ENCODE measurements around the gene GRIK2. TPM values are rescaled to one million over a fixed set of nuclear protein-coding genes. Genes with fewer than 3 reads are reported as not detected.

The GRIK2 gene
- total and polyA plus RNA-seq, 2 of the 4 experiments (the other 2 are of a cell fraction): 8.2 to 15.2 TPM

DNA sequence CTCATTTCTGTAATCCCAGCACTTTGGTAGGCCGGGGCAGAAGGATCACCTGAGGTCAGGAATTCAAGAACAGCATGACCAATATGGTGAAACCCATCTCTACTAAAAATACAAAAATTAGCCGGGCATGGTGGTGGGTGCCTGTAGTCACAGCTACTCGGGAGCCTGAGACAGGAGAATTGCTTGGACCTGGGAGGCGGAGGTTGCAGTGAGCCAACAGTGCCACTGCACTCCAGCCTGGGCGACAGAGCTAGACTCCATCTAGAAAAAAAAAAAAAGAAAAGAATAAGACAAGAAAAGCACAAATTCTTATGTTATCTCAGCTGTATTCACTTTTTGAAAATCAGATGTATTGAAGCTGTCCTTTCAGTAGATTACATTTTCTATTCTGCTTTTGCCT is 289.4 kb downstream of the GRIK2 start:
- Histone ChIP-seq H3K79me1 (ENCODE audit: low read depth in 1 of 2, low read length in 2 of 2) (no peaks in the 10 kb centered on the region), H2BK5ac (ENCODE audit: low read depth, low read length, poor library complexity, severe bottlenecking) (no peak overlapping the region), H3K4me2 (ENCODE audit: low read depth, low read length) (no peak overlapping the region), H3K14ac (replicated peaks; ENCODE audit: low read depth, low read length) (no peak overlapping the region), H3K4ac (ENCODE audit: low read depth, low read length) (no peak overlapping the region), H3K9me3 (ENCODE audit: control insufficient read depth, insufficient read depth, low read length) (no peaks in the 10 kb centered on the region), H4K91ac (ENCODE audit: insufficient read depth, low read depth, low read length) (no peak overlapping the region), H2AK9ac (replicated peaks; ENCODE audit: low read depth, low read length, poor library complexity) (no peak overlapping the region), H3K9ac (ENCODE audit: low read depth, low read length) (no peak overlapping the region), H2BK20ac (ENCODE audit: low read depth, low read length) (no peak overlapping the region), H3K4me3 (ENCODE audit: insufficient read depth, low read depth, low read length) (no peak overlapping the region), H2BK15ac (ENCODE audit: low read depth, low read length) (no peak overlapping the region), H3K36me3 (ENCODE audit: control insufficient read depth, insufficient read depth, low read length) (no peaks in the 10 kb centered on the region), H2AFZ (replicated peaks; ENCODE audit: low read length, poor library complexity) (no peak overlapping the region), H2BK120ac (ENCODE audit: low read depth, low read length) (no peak overlapping the region), H3K18ac (ENCODE audit: low read depth, low read length) (no peak overlapping the region), H4K20me1 (ENCODE audit: insufficient read depth, low read length) (no peaks in the 10 kb centered on the region), H2AK5ac (ENCODE audit: low read depth, low read length) (no peak overlapping the region), H3K56ac (ENCODE audit: extremely low read depth, insufficient read depth, low read length) (no peak overlapping the region), H4K8ac (ENCODE audit: low read depth in 2 of 2, low read length in 2 of 2) (no peak overlapping the region), H3K27me3 (ENCODE audit: control insufficient read depth, insufficient read depth, low read length) (no peaks in the 10 kb centered on the region), H3K27ac (ENCODE audit: insufficient read depth, low read length) (no peak overlapping the region), H3K9me1 (ENCODE audit: insufficient read depth, low read length) (no peaks in the 10 kb centered on the region), H3K4me1 (ENCODE audit: control insufficient read depth, insufficient read depth, low read length) (no peaks in the 10 kb centered on the region), H4K5ac (ENCODE audit: low read depth, low read length) (no peak overlapping the region), H3K23ac (ENCODE audit: low read depth, low read length) (no peak overlapping the region)
- intact Hi-C loops (cut with micrococcal nuclease) (no loop called here), dilution Hi-C loops (cut with HindIII; ENCODE audit: low sequenced_read_pairs, unreplicated experiment) (no loop called here), in situ Hi-C loops (cut with MboI; ENCODE audit: low sequenced_read_pairs) (no loop called here)
- ChIA-PET CTCF (interaction anchor here (0.6 kb wide), 1 partner anchor 12 kb away, joined by 4 read pairs; no protein-coding TSS in a partner anchor), POLR2A (ENCODE audit: unreplicated experiment) (no interaction called here)
- ATAC-seq (ENCODE audit: low read depth) (no peak), DNase-seq (no peak)
- BruUV-seq (replicated peaks): no TSS peak
- TF ChIP-seq CEBPB (IDR thresholded peaks at IDR 0.05; ENCODE audit: low read depth, low read length) (no peak), RFX5 (IDR thresholded peaks at IDR 0.05; ENCODE audit: low read depth, low read length) (no peak), CTCF (conservative IDR thresholded peaks at IDR 0.05; ENCODE audit: low read depth, low read length) (no peak), RAD21 (IDR thresholded peaks at IDR 0.05; ENCODE audit: low read length) (no peak), FOS (IDR thresholded peaks at IDR 0.05; ENCODE audit: low read depth, low read length) (no peak), MAFK (IDR thresholded peaks at IDR 0.05; ENCODE audit: low read depth, low read length) (no peak), BHLHE40 (IDR thresholded peaks at IDR 0.05; ENCODE audit: low read depth, low read length) (no peak), RCOR1 (IDR thresholded peaks at IDR 0.05; ENCODE audit: insufficient replicate concordance, low read length) (no peak), SMC3 (IDR thresholded peaks at IDR 0.05; ENCODE audit: low read depth, low read length) (no peak), CHD1 (IDR thresholded peaks at IDR 0.05; ENCODE audit: low read depth, low read length) (no peak), ELK1 (IDR thresholded peaks at IDR 0.05; ENCODE audit: borderline replicate concordance, low read depth, low read length) (no peak), MAZ (IDR thresholded peaks at IDR 0.05; ENCODE audit: borderline replicate concordance, low read depth, low read length) (no peak), MXI1 (IDR thresholded peaks at IDR 0.05; ENCODE audit: borderline replicate concordance, low read depth, low read length) (no peak), NFE2L2 (IDR thresholded peaks at IDR 0.05; ENCODE audit: low read depth, low read length) (no peak)
- TF ChIP-seq, protein P1, sequence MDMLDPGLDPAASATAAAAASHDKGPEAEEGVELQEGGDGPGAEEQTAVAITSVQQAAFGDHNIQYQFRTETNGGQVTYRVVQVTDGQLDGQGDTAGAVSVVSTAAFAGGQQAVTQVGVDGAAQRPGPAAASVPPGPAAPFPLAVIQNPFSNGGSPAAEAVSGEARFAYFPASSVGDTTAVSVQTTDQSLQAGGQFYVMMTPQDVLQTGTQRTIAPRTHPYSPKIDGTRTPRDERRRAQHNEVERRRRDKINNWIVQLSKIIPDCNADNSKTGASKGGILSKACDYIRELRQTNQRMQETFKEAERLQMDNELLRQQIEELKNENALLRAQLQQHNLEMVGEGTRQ (IDR thresholded peaks at IDR 0.05; ENCODE audit: low read depth, low read length): no peak
- WGBS, 2 experiments (ENCODE audit: extremely low coverage in 2 of 2, insufficient read length in 1 of 2): no CpG with 5 or more reads among the region's 5 CpGs

All from IMR-90 (cell line).